KMS-11 (cell line): ENCODE results near the gene GNA12.

ENCODE experiments used
- H2AFZ ChIP-seq: fragments of 200-600 bp; sonication (generic); 2 replicates; pipeline ENCODE4 v1.6.1; 2016; ENCODE audit warnings: antibody characterized with exemption, mixed run types, low read depth
- H3K27ac ChIP-seq: fragments of 200-600 bp; sonication (generic); 2 replicates; pipeline ENCODE4 v1.6.1; 2016; ENCODE audit warnings: mild to moderate bottlenecking, mixed run types
- H3K27me3 ChIP-seq: fragments of 200-600 bp; sonication (generic); 2 replicates; pipeline ENCODE4 v1.6.1; 2017; ENCODE audit warnings: mild to moderate bottlenecking, low read depth, mixed run types, moderate library complexity; ENCODE audit not compliant: insufficient read depth
- H3K36me3 ChIP-seq: fragments of 200-600 bp; sonication (generic); 2 replicates; pipeline ENCODE4 v1.6.1; 2017; ENCODE audit warnings: mild to moderate bottlenecking, mixed run types; ENCODE audit not compliant: insufficient read depth
- H3K4me1 ChIP-seq: fragments of 200-600 bp; sonication (generic); 2 replicates; pipeline ENCODE4 v1.6.1; 2016; ENCODE audit warnings: mild to moderate bottlenecking, low read depth, mixed run types; ENCODE audit not compliant: poor library complexity, severe bottlenecking
- H3K4me2 ChIP-seq: fragments of 200-600 bp; sonication (generic); 2 replicates; pipeline ENCODE4 v1.7.0; 2016; ENCODE audit warnings: mild to moderate bottlenecking, mixed run types
- H3K4me3 ChIP-seq: fragments of 200-600 bp; sonication (generic); IDR thresholded peaks from 2 replicates; pipeline ENCODE4 v1.6.1; 2017; ENCODE audit warnings: low read depth, low read length, mixed read lengths; ENCODE audit not compliant: insufficient read depth
- H3K79me2 ChIP-seq: fragments of 200-600 bp; sonication (generic); 2 replicates; pipeline ENCODE4 v1.6.1; 2016; ENCODE audit warnings: low read depth, mixed run types; ENCODE audit not compliant: insufficient read depth
- H3K9ac ChIP-seq: fragments of 200-600 bp; sonication (generic); 2 replicates; pipeline ENCODE4 v1.6.1; 2016; ENCODE audit warnings: mild to moderate bottlenecking, mixed run types
- H4K20me1 ChIP-seq: fragments of 200-600 bp; sonication (generic); 2 replicates; pipeline ENCODE4 v1.6.1; 2016; ENCODE audit warnings: mild to moderate bottlenecking, mixed run types; ENCODE audit not compliant: insufficient read depth
- TF ChIP-seq, protein P1 (sequence below): fragments of 200-600 bp; sonication (generic); conservative IDR thresholded peaks from 2 replicates; pipeline ENCODE4 v1.6.1; 2017; ENCODE audit warnings: low read depth, mild to moderate bottlenecking, antibody characterized with exemption, low read length, moderate library complexity, mixed read lengths

Gene GNA12

DNA sequence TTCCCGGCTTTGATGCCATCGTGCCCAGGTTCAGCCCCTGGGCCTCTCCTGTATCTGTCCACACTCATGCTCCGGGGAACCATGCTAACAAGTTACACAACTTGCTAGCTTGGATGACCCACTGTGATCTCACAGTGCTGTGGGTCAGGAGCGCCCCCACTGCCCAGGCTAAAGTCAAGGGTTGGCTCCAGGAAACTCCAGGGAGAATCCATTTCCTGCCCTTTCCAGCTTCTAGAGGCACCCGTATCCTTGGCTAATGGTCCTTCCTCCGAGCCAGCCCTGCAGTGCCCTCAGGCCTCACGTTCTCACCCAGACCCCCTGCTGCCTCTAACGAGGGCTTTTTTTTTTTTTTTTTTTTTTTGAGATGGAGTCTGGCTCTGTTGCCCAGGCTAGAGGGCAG is 136.6 kb downstream of the GNA12 start:
- peaks cover 33% of the 10 kb centered on the region for H3K4me1 ChIP-seq
- 0 out of 2 replicates have a peak, but pooled peaks cover 9% of the 10 kb centered on the region for H3K79me2 ChIP-seq
- H3K36me3 ChIP-seq = no peaks in the 10 kb centered on the region
- H3K4me3 ChIP-seq = no peak overlapping the region
- H3K27ac ChIP-seq = no peak overlapping the region
- TF ChIP-seq, protein P1, sequence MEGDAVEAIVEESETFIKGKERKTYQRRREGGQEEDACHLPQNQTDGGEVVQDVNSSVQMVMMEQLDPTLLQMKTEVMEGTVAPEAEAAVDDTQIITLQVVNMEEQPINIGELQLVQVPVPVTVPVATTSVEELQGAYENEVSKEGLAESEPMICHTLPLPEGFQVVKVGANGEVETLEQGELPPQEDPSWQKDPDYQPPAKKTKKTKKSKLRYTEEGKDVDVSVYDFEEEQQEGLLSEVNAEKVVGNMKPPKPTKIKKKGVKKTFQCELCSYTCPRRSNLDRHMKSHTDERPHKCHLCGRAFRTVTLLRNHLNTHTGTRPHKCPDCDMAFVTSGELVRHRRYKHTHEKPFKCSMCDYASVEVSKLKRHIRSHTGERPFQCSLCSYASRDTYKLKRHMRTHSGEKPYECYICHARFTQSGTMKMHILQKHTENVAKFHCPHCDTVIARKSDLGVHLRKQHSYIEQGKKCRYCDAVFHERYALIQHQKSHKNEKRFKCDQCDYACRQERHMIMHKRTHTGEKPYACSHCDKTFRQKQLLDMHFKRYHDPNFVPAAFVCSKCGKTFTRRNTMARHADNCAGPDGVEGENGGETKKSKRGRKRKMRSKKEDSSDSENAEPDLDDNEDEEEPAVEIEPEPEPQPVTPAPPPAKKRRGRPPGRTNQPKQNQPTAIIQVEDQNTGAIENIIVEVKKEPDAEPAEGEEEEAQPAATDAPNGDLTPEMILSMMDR = no peak
- H3K9ac ChIP-seq = no peak overlapping the region
- H3K27me3 ChIP-seq = no peaks in the 10 kb centered on the region
- no peak overlapping the region for H3K4me2 ChIP-seq
- H4K20me1 ChIP-seq = no peaks in the 10 kb centered on the region
- H2AFZ ChIP-seq = no peak overlapping the region

DNA sequence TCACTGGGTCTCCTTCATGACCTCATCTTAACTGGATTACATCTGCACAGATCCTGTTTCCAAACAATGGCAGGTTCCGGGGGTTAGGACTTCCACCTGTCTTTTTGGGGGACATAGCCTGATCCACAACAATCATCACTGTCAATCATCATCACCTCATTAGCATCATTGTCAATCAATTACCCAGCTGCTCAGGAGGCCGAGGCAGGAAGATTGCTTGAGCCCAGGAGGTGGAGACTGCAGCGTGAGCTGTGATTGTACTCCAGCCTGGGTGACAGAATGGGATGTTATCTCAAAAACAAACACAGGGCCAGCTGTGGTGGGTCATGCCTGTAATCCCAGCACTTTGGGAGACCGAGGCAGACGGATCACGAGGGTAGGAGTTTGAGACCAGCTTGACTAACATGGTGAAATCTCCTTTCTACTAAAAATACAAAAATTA is 137.4 kb downstream of the GNA12 start:
- H3K9ac ChIP-seq = no peak overlapping the region
- no peak overlapping the region for H2AFZ ChIP-seq
- TF ChIP-seq, protein P1 = no peak
- no peak overlapping the region for H3K4me2 ChIP-seq
- H3K4me3 ChIP-seq = no peak overlapping the region
- H3K4me1 ChIP-seq = peaks cover 25% of the 10 kb centered on the region
- no peaks in the 10 kb centered on the region for H4K20me1 ChIP-seq
- H3K36me3 ChIP-seq = no peaks in the 10 kb centered on the region
- H3K27me3 ChIP-seq = no peaks in the 10 kb centered on the region
- no peak overlapping the region for H3K27ac ChIP-seq
- 0 out of 2 replicates have a peak, but pooled peaks cover 9% of the 10 kb centered on the region for H3K79me2 ChIP-seq

DNA sequence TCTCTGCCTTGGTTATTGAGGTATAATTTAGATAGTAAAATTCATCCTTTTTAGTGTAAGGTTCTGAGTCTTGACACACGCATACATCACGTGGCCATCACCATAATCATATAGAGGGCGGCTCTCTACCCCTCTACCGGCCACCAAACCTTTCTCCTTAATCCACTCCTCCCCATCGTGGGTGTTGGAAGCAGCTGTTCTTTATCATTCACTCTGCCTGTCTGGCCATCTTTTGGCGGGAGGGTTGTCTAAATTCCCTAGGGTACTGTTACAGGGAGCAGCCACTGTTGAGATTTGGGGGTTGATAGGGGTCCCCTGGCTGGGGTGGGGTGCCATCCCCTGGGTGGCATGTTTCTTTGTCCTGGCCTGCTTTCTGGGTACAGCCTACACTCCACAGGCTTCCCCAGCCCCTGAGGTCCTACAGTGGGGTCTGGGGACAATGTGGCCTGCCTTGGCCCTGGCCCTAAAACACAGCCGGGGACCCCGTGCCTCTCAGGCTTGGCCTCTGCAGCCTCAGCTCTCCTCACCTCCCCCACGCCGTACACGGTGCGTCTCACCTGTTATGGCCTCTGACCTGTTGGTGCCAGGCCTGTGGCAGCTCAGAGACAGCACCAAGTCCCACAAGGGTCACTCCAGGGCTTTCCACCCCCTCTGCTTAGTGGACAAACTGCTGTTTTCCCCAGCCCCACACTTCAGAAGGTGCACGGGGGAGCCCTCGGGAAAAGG is 138.6 kb downstream of the GNA12 start:
- no peaks in the 10 kb centered on the region for H3K27me3 ChIP-seq
- no peak overlapping the region for H2AFZ ChIP-seq
- H3K79me2 ChIP-seq = 0 out of 2 replicates have a peak, but pooled peaks cover 9% of the 10 kb centered on the region
- H3K36me3 ChIP-seq = no peaks in the 10 kb centered on the region
- TF ChIP-seq, protein P1 = no peak
- no peak overlapping the region for H3K4me2 ChIP-seq
- H3K27ac ChIP-seq = no peak overlapping the region
- peaks cover 14% of the 10 kb centered on the region for H3K4me1 ChIP-seq
- H4K20me1 ChIP-seq = no peaks in the 10 kb centered on the region
- no peak overlapping the region for H3K4me3 ChIP-seq
- H3K9ac ChIP-seq = no peak overlapping the region

DNA sequence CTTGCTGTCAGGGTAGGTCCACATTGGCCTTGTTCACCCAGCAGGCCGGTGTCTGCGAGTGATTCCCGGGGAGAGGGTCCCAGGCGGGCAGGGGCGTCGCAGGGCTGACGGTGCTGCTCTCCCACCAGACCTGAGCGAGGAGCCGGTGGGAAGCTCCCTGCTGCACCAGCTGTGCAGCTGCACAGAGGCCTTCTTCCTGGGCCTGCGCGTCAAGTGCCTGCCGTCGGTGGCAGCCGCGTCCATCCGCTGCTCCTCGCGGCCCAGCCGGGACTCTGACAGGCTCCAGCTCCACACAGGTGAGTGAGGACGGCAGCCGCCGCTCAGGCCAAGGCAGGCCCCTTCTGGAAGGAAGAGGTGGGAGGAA is 141.5 kb downstream of the GNA12 start:
- no peak overlapping the region for H3K27ac ChIP-seq
- no peak overlapping the region for H2AFZ ChIP-seq
- TF ChIP-seq, protein P1 = no peak
- H3K36me3 ChIP-seq = no peaks in the 10 kb centered on the region
- H3K27me3 ChIP-seq = no peaks in the 10 kb centered on the region
- H3K4me1 ChIP-seq = peaks cover 25% of the 10 kb centered on the region
- no peak overlapping the region for H3K4me3 ChIP-seq
- H3K79me2 ChIP-seq = no peaks in the 10 kb centered on the region
- H3K9ac ChIP-seq = no peak overlapping the region
- no peaks in the 10 kb centered on the region for H4K20me1 ChIP-seq
- no peak overlapping the region for H3K4me2 ChIP-seq
